ENCODE results near the gene UEVLD.
"Not testable (repeated sequence)": the region's sequence is repeated elsewhere in the genome, so short reads cannot be mapped to it uniquely, and the experiment has no call there.

UEVLD gene

GRCh38 chr11:18588297-18589252, at the start of gene UEVLD:
TSS of gene UEVLD (minus strand) at chr11:18588734. CDS start at chr11:18588654, 80 bp downstream.
- DNase-seq, result peak; percentile 71

- DNase-seq, result peak; percentile 97
These were observed 45.9 kb upstream of the UEVLD start, which contains the start of gene SPTY2D1 for GRCh38 chr11:18634140-18635032. TSS of gene SPTY2D1 (minus strand) at chr11:18634342. CDS start at chr11:18634257, 85 bp downstream.

- DNase-seq, result no peak
These were observed 45.0 kb upstream of the UEVLD start for GRCh38 chr11:18633256-18634139.

- no peak for DNase-seq
These were observed 44.3 kb upstream of the UEVLD start for GRCh38 chr11:18632841-18633240.

GRCh38 chr11:18624161-18624560, 35.6 kb upstream of the UEVLD start:
- DNase-seq, result no peak

- DNase-seq, result no peak
These were observed 35.2 kb upstream of the UEVLD start for GRCh38 chr11:18623707-18624106.

- no peak for DNase-seq
These were observed 29.9 kb upstream of the UEVLD start for GRCh38 chr11:18618342-18619025.

GRCh38 chr11:18617688-18618341, 29.3 kb upstream of the UEVLD start:
- DNase-seq, result no peak

GRCh38 chr11:18615628-18616392, 27.3 kb upstream of the UEVLD start:
- no peak for DNase-seq

- DNase-seq, result no peak
These were observed 26.1 kb upstream of the UEVLD start for GRCh38 chr11:18614667-18615066.

GRCh38 chr11:18612394-18612793, 23.9 kb upstream of the UEVLD start:
- no peak for DNase-seq

GRCh38 chr11:18611196-18611595, 22.7 kb upstream of the UEVLD start:
- DNase-seq, result no peak

- DNase-seq, result no peak
These were observed 19.8 kb upstream of the UEVLD start for GRCh38 chr11:18608376-18608775.

GRCh38 chr11:18600915-18601569, 12.5 kb upstream of the UEVLD start:
- no peak for DNase-seq

- DNase-seq, result no peak
These were observed 11.3 kb upstream of the UEVLD start, which contains the start of gene MISFA for GRCh38 chr11:18599739-18600230. TSS of gene MISFA (plus strand) at chr11:18599789. CDS start at chr11:18599929, 140 bp downstream.

- no peak for DNase-seq
These were observed 6.6 kb upstream of the UEVLD start for GRCh38 chr11:18594999-18595749.

- DNase-seq, result not testable (repeated sequence)
These were observed 5.6 kb upstream of the UEVLD start for GRCh38 chr11:18594088-18594487.

- DNase-seq, result no peak
These were observed 2.0 kb upstream of the UEVLD start for GRCh38 chr11:18590571-18590970.

- DNase-seq, result no peak
These were observed 6.7 kb downstream of the UEVLD start for GRCh38 chr11:18581825-18582224.
